Measurements from ENCODE around the gene FBXO42. TPM values are rescaled to one million over a fixed set of nuclear protein-coding genes. Genes with fewer than 3 reads are reported as not detected.

FBXO42 gene
- polyA plus RNA-seq, 2 donors = 11.6 to 12.4 TPM

GRCh38 chr1:16298653-16299052, 53.6 kb downstream of the FBXO42 start:
- Histone ChIP-seq H3K27ac (ENCODE audit: low read depth in 2 of 2, low read length in 1 of 2) (peak overlapping the region in 1 of 2 donors; percentile 40), H3K4me1 (ENCODE audit: control insufficient read depth in 2 of 2, insufficient read depth in 2 of 2, low read length in 1 of 2) (no peaks in the 10 kb centered on the region), H3K4me3 (ENCODE audit: low read depth in 1 of 2, low read length in 2 of 2) (no peak overlapping the region), H3K27me3 (ENCODE audit: control insufficient read depth in 1 of 2, insufficient read depth in 2 of 2, low read length in 2 of 2) (no peaks in the 10 kb centered on the region), H3K9me3 (ENCODE audit: control insufficient read depth in 2 of 2, insufficient read depth in 1 of 2, low read depth in 1 of 2, low read length in 1 of 2) (no peaks in the 10 kb centered on the region), H3K36me3 (ENCODE audit: control insufficient read depth in 2 of 2, insufficient read depth in 2 of 2, low read length in 1 of 2) (peaks cover 0 to 7% of the 10 kb centered on the region in 2 donors)
- 91 to 93% methylated on average over 12 of the region's 12 CpGs for WGBS, 2 donors

DNA sequence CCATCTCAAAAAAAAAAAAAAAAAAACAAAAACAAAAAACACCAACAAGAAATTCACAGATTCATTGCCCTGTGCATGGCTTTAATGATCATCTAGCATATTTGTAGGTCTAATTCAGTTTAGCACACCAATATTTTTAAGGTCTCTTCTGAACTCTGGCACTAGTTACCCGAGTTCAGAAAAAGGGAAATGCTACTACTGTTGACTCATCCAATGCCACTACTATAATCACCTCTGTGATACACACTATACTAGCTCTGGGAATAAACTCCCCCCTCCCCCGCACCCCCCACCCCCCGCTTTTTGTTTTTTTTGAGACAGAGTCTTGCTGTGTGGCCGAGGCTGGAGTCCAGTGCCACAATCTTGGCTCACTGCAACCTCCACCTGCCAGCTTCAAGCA, 55.6 kb downstream of the FBXO42 start:
- Histone ChIP-seq H3K27ac (ENCODE audit: low read depth in 2 of 2, low read length in 1 of 2) (no peak overlapping the region), H3K4me1 (ENCODE audit: control insufficient read depth in 2 of 2, insufficient read depth in 2 of 2, low read length in 1 of 2) (no peaks in the 10 kb centered on the region), H3K27me3 (ENCODE audit: control insufficient read depth in 1 of 2, insufficient read depth in 2 of 2, low read length in 2 of 2) (no peaks in the 10 kb centered on the region), H3K4me3 (ENCODE audit: low read depth in 1 of 2, low read length in 2 of 2) (no peak overlapping the region), H3K36me3 (ENCODE audit: control insufficient read depth in 2 of 2, insufficient read depth in 2 of 2, low read length in 1 of 2) (no peaks in the 10 kb centered on the region), H3K9me3 (ENCODE audit: control insufficient read depth in 2 of 2, insufficient read depth in 1 of 2, low read depth in 1 of 2, low read length in 1 of 2) (no peaks in the 10 kb centered on the region)
- WGBS, 2 donors = 77 to 84% methylated on average over 2 to 4 of the region's 4 CpGs

DNA sequence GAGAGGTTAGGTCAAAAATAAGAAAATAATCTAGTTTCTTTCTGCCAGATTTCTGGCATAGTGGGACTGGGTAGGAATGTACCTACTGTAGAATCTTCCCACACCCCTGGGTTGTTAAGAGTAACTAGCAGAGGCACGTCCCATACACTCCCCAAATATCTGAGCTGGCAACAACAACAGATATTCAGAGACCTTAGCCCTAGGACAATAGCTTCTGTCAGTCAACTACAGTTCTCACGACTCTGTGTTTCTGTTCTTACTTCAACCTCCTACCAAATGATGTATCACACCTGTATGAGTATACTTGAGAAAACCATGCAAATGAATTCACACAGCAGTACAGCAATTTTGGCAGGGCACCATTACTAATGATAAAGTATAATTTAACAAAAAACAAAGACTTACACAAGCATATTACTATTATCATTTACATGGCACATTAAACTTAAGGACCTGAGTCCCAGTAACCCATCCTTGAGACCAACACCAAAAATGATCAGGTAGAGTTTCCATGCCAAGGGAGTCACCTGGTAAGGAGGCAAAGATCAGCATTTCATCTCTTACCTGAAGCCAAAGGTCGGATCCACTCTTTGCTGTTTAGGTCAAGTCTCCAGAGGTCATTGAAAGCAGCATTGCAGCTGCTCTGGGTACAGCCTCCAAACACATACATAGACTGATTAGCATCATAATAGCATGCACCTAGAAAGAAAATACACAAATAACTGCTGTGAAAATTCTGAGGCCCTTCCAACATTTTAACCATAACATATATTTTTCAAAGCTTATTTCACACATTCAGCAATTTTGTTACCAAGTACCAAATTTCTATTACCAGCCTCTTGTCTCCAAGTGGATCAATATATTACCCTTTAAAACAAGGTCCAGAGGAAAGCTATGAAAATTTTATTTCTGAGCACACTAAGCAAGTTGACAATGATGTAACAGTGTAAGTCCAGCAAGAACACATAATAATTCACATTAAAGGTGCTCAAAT, 57.8 kb downstream of the FBXO42 start:
- no peaks in the 10 kb centered on the region for H3K9me3 ChIP-seq (ENCODE audit: control insufficient read depth in 2 of 2, insufficient read depth in 1 of 2, low read depth in 1 of 2, low read length in 1 of 2)
- no peaks in the 10 kb centered on the region for H3K27me3 ChIP-seq (ENCODE audit: control insufficient read depth in 1 of 2, insufficient read depth in 2 of 2, low read length in 2 of 2)
- H3K4me1 ChIP-seq (ENCODE audit: control insufficient read depth in 2 of 2, insufficient read depth in 2 of 2, low read length in 1 of 2) = no peaks in the 10 kb centered on the region
- no peaks in the 10 kb centered on the region for H3K36me3 ChIP-seq (ENCODE audit: control insufficient read depth in 2 of 2, insufficient read depth in 2 of 2, low read length in 1 of 2)
- WGBS, 2 donors = 52 to 59% methylated on average over 3 of the region's 3 CpGs
- peak overlapping the region; percentile 78 to 89 for H3K27ac ChIP-seq (ENCODE audit: low read depth in 2 of 2, low read length in 1 of 2)
- H3K4me3 ChIP-seq (ENCODE audit: low read depth in 1 of 2, low read length in 2 of 2) = no peak overlapping the region

DNA sequence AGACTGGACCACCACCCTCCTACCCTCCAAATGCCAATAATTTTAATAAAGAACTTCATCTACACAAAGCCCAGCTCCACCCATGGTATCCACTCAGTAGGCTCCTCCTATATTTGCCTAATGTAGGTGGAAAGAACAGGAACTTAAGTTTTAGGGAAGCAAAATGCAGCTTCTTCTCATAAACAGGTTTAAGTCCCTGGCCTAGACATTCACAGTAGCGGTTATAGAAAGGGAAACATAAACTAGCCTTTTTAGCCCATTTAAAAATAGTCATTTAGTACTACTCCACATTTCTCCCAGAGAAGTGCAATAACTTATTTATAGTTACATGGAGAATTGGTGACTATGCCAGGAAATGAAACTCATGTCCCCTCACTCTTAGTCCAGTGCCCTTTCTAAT, 58.7 kb downstream of the FBXO42 start:
- WGBS, 2 donors = 63 to 83% methylated on average over 1 of the region's 1 CpG
- no peaks in the 10 kb centered on the region for H3K36me3 ChIP-seq (ENCODE audit: control insufficient read depth in 2 of 2, insufficient read depth in 2 of 2, low read length in 1 of 2)
- no peaks in the 10 kb centered on the region for H3K9me3 ChIP-seq (ENCODE audit: control insufficient read depth in 2 of 2, insufficient read depth in 1 of 2, low read depth in 1 of 2, low read length in 1 of 2)
- no peaks in the 10 kb centered on the region for H3K27me3 ChIP-seq (ENCODE audit: control insufficient read depth in 1 of 2, insufficient read depth in 2 of 2, low read length in 2 of 2)
- no peak overlapping the region for H3K4me3 ChIP-seq (ENCODE audit: low read depth in 1 of 2, low read length in 2 of 2)
- no peaks in the 10 kb centered on the region for H3K4me1 ChIP-seq (ENCODE audit: control insufficient read depth in 2 of 2, insufficient read depth in 2 of 2, low read length in 1 of 2)
- peak overlapping the region; percentile 50 to 66 for H3K27ac ChIP-seq (ENCODE audit: low read depth in 2 of 2, low read length in 1 of 2)

DNA sequence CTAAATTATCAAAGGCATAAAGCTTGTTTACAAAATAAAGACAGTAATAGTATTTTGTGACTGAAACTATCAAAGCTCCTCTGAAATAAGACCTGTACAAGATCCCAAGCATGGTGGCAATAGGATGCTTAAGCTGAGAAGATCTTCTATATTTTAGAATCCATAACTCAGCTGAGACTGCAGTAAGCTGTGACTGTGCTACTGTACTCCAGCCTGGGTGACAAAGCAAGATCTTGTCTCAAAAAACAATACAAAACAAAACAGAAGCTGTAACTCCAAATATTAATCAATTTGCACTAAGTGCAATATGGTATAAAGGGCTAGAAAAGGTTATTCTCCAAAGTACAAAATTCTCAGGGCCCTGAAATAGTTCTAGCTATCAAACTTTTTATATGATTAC, 59.5 kb downstream of the FBXO42 start:
- Histone ChIP-seq H3K4me3 (ENCODE audit: low read depth in 1 of 2, low read length in 2 of 2) (no peak overlapping the region), H3K27ac (ENCODE audit: low read depth in 2 of 2, low read length in 1 of 2) (no peak overlapping the region), H3K9me3 (ENCODE audit: control insufficient read depth in 2 of 2, insufficient read depth in 1 of 2, low read depth in 1 of 2, low read length in 1 of 2) (no peaks in the 10 kb centered on the region), H3K36me3 (ENCODE audit: control insufficient read depth in 2 of 2, insufficient read depth in 2 of 2, low read length in 1 of 2) (no peaks in the 10 kb centered on the region), H3K27me3 (ENCODE audit: control insufficient read depth in 1 of 2, insufficient read depth in 2 of 2, low read length in 2 of 2) (no peaks in the 10 kb centered on the region), H3K4me1 (ENCODE audit: control insufficient read depth in 2 of 2, insufficient read depth in 2 of 2, low read length in 1 of 2) (no peaks in the 10 kb centered on the region)

GRCh38 chr1:16289959-16290358, 62.3 kb downstream of the FBXO42 start:
- Histone ChIP-seq H3K4me1 (ENCODE audit: control insufficient read depth in 2 of 2, insufficient read depth in 2 of 2, low read length in 1 of 2) (peaks cover 0 to 3% of the 10 kb centered on the region in 2 donors), H3K4me3 (ENCODE audit: low read depth in 1 of 2, low read length in 2 of 2) (no peak overlapping the region), H3K36me3 (ENCODE audit: control insufficient read depth in 2 of 2, insufficient read depth in 2 of 2, low read length in 1 of 2) (no peaks in the 10 kb centered on the region), H3K27ac (ENCODE audit: low read depth in 2 of 2, low read length in 1 of 2) (no peak overlapping the region), H3K27me3 (ENCODE audit: control insufficient read depth in 1 of 2, insufficient read depth in 2 of 2, low read length in 2 of 2) (no peaks in the 10 kb centered on the region), H3K9me3 (ENCODE audit: control insufficient read depth in 2 of 2, insufficient read depth in 1 of 2, low read depth in 1 of 2, low read length in 1 of 2) (no peaks in the 10 kb centered on the region)
- 87 to 97% methylated on average over 3 of the region's 3 CpGs for WGBS, 2 donors

DNA sequence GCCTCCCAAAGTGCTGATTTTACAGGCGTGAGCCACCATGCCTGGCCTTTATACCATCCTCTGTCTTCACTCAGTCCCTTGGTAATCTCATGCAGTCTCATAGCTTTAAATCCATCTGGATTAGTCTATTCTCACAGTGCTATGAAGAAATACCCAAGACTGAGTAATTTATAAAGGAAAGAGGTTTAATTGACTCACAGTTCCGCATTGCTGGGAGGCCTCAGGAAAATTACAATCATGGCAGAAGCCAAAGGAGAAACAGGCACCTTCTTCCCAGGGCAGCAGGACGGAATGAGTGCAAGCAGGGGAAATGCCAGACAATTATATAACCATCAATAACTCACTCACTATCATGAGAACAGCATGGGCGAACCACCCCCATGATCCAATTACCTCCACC, 66.2 kb downstream of the FBXO42 start:
- Histone ChIP-seq H3K27me3 (ENCODE audit: control insufficient read depth in 1 of 2, insufficient read depth in 2 of 2, low read length in 2 of 2) (no peaks in the 10 kb centered on the region), H3K27ac (ENCODE audit: low read depth in 2 of 2, low read length in 1 of 2) (peak overlapping the region; percentile 43 to 78), H3K36me3 (ENCODE audit: control insufficient read depth in 2 of 2, insufficient read depth in 2 of 2, low read length in 1 of 2) (peaks cover 0 to 2% of the 10 kb centered on the region in 2 donors), H3K4me1 (ENCODE audit: control insufficient read depth in 2 of 2, insufficient read depth in 2 of 2, low read length in 1 of 2) (peaks cover 0 to 3% of the 10 kb centered on the region in 2 donors), H3K4me3 (ENCODE audit: low read depth in 1 of 2, low read length in 2 of 2) (no peak overlapping the region), H3K9me3 (ENCODE audit: control insufficient read depth in 2 of 2, insufficient read depth in 1 of 2, low read depth in 1 of 2, low read length in 1 of 2) (no peaks in the 10 kb centered on the region)
- WGBS, 2 donors = 73 to 79% methylated on average over 4 of the region's 4 CpGs

GRCh38 chr1:16281765-16282164, 70.5 kb downstream of the FBXO42 start:
- Histone ChIP-seq H3K4me1 (ENCODE audit: control insufficient read depth in 2 of 2, insufficient read depth in 2 of 2, low read length in 1 of 2) (peaks cover 0 to 3% of the 10 kb centered on the region in 2 donors), H3K4me3 (ENCODE audit: low read depth in 1 of 2, low read length in 2 of 2) (no peak overlapping the region), H3K27ac (ENCODE audit: low read depth in 2 of 2, low read length in 1 of 2) (no peak overlapping the region), H3K36me3 (ENCODE audit: control insufficient read depth in 2 of 2, insufficient read depth in 2 of 2, low read length in 1 of 2) (peaks cover 0 to 2% of the 10 kb centered on the region in 2 donors), H3K27me3 (ENCODE audit: control insufficient read depth in 1 of 2, insufficient read depth in 2 of 2, low read length in 2 of 2) (no peaks in the 10 kb centered on the region), H3K9me3 (ENCODE audit: control insufficient read depth in 2 of 2, insufficient read depth in 1 of 2, low read depth in 1 of 2, low read length in 1 of 2) (no peaks in the 10 kb centered on the region)
- 86 to 94% methylated on average over 2 of the region's 2 CpGs for WGBS, 2 donors

GRCh38 chr1:16279186-16279585, 73.1 kb downstream of the FBXO42 start:
- H3K9me3 ChIP-seq (ENCODE audit: control insufficient read depth in 2 of 2, insufficient read depth in 1 of 2, low read depth in 1 of 2, low read length in 1 of 2) = no peaks in the 10 kb centered on the region
- H3K4me3 ChIP-seq (ENCODE audit: low read depth in 1 of 2, low read length in 2 of 2) = no peak overlapping the region
- H3K4me1 ChIP-seq (ENCODE audit: control insufficient read depth in 2 of 2, insufficient read depth in 2 of 2, low read length in 1 of 2) = no peaks in the 10 kb centered on the region
- 70 to 76% methylated on average over 2 of the region's 2 CpGs for WGBS, 2 donors
- peaks cover 0 to 2% of the 10 kb centered on the region in 2 donors for H3K36me3 ChIP-seq (ENCODE audit: control insufficient read depth in 2 of 2, insufficient read depth in 2 of 2, low read length in 1 of 2)
- H3K27ac ChIP-seq (ENCODE audit: low read depth in 2 of 2, low read length in 1 of 2) = no peak overlapping the region
- H3K27me3 ChIP-seq (ENCODE audit: control insufficient read depth in 1 of 2, insufficient read depth in 2 of 2, low read length in 2 of 2) = no peaks in the 10 kb centered on the region
